ENCODE measurements around the gene ADAMTS4.

GRCh38 chr1:161175771-161176453 lies 22.9 kb downstream of the ADAMTS4 start:
- no peak for TF ChIP-seq SRF (CRISPR knock-in tag; IDR thresholded peaks at IDR 0.05)
- TF ChIP-seq RAD21 (CRISPR knock-in tag; conservative IDR thresholded peaks at IDR 0.05 in 1 of 2, IDR thresholded peaks at IDR 0.05 in 1 of 2): no peak
- no peak for TF ChIP-seq GATAD2A (IDR thresholded peaks at IDR 0.05)
- TF ChIP-seq CTCF (IDR thresholded peaks at IDR 0.05 in 2 of 3, conservative IDR thresholded peaks at IDR 0.05 in 1 of 3; ENCODE audit: insufficient read depth in 2 of 3, low read depth in 1 of 3, low read length in 3 of 3): no peak
- no peak for TF ChIP-seq NFIC (IDR thresholded peaks at IDR 0.05)
- no peak for TF ChIP-seq JUND (IDR thresholded peaks at IDR 0.05; ENCODE audit: borderline replicate concordance, low read depth, low read length)
- TF ChIP-seq JUND (tag; IDR thresholded peaks at IDR 0.05; ENCODE audit: borderline replicate concordance, low read depth, low read length): no peak
- TF ChIP-seq ERF (CRISPR knock-in tag; IDR thresholded peaks at IDR 0.05): no peak
- no peak for TF ChIP-seq NFATC3 (IDR thresholded peaks at IDR 0.05)
- TF ChIP-seq HDAC2 (IDR thresholded peaks at IDR 0.05): no peak
- no peak for TF ChIP-seq HMG20B (CRISPR knock-in tag; IDR thresholded peaks at IDR 0.05)
- no peak for TF ChIP-seq ZNF274 (IDR thresholded peaks at IDR 0.05; ENCODE audit: borderline replicate concordance, low read depth, low read length)
